ENCODE measurements around the gene PI4KA.
"Not testable (repeated sequence)": the region's sequence is repeated elsewhere in the genome, so short reads cannot be mapped to it uniquely, and the experiment has no call there.

The PI4KA gene

GRCh38 chr22:20738394-20739089 lies 120.1 kb downstream of the PI4KA start:
- H3K27ac Mint-ChIP-seq: no peak overlapping the region
- H3K36me3 Mint-ChIP-seq (ENCODE audit: low read depth): peaks cover 32% of the 10 kb centered on the region
- no peaks in the 10 kb centered on the region for H3K27me3 Mint-ChIP-seq (ENCODE audit: low read depth)
- H3K4me3 Mint-ChIP-seq: no peak overlapping the region
- no peaks in the 10 kb centered on the region for H3K9me3 Mint-ChIP-seq
- peaks cover 3% of the 10 kb centered on the region for H3K4me1 Mint-ChIP-seq (ENCODE audit: low read depth)
- no peak for DNase-seq (ENCODE audit: low spot score)

GRCh38 chr22:20736891-20737290 lies 121.7 kb downstream of the PI4KA start:
- not testable (repeated sequence) for H3K9me3 Mint-ChIP-seq; H3K4me3 Mint-ChIP-seq; H3K27ac Mint-ChIP-seq; H3K4me1 Mint-ChIP-seq (ENCODE audit: low read depth); DNase-seq (ENCODE audit: low spot score); H3K27me3 Mint-ChIP-seq (ENCODE audit: low read depth)
- H3K36me3 Mint-ChIP-seq (ENCODE audit: low read depth): peaks cover 24% of the 10 kb centered on the region

GRCh38 chr22:20735356-20736162 lies 123.1 kb downstream of the PI4KA start:
- H3K9me3 Mint-ChIP-seq; DNase-seq (ENCODE audit: low spot score); H3K27ac Mint-ChIP-seq; H3K4me1 Mint-ChIP-seq (ENCODE audit: low read depth); H3K27me3 Mint-ChIP-seq (ENCODE audit: low read depth); H3K4me3 Mint-ChIP-seq: not testable (repeated sequence)
- H3K36me3 Mint-ChIP-seq (ENCODE audit: low read depth): peaks cover 15% of the 10 kb centered on the region

- H3K27me3 Mint-ChIP-seq (ENCODE audit: low read depth); H3K4me1 Mint-ChIP-seq (ENCODE audit: low read depth); H3K9me3 Mint-ChIP-seq; H3K27ac Mint-ChIP-seq; H3K36me3 Mint-ChIP-seq (ENCODE audit: low read depth); DNase-seq (ENCODE audit: low spot score); H3K4me3 Mint-ChIP-seq: not testable (repeated sequence)
Observed at GRCh38 chr22:20732431-20732830, 126.2 kb downstream of the PI4KA start.

GRCh38 chr22:20729194-20729593 lies 129.4 kb downstream of the PI4KA start:
- H3K4me1 Mint-ChIP-seq (ENCODE audit: low read depth): no peaks in the 10 kb centered on the region
- no peaks in the 10 kb centered on the region for H3K27me3 Mint-ChIP-seq (ENCODE audit: low read depth)
- no peak overlapping the region for H3K27ac Mint-ChIP-seq
- H3K4me3 Mint-ChIP-seq: no peak overlapping the region
- no peak for DNase-seq (ENCODE audit: low spot score)
- no peaks in the 10 kb centered on the region for H3K9me3 Mint-ChIP-seq
- peaks cover 11% of the 10 kb centered on the region for H3K36me3 Mint-ChIP-seq (ENCODE audit: low read depth)

GRCh38 chr22:20728523-20729190 lies 130.0 kb downstream of the PI4KA start:
- H3K27me3 Mint-ChIP-seq (ENCODE audit: low read depth): no peaks in the 10 kb centered on the region
- no peaks in the 10 kb centered on the region for H3K4me1 Mint-ChIP-seq (ENCODE audit: low read depth)
- H3K4me3 Mint-ChIP-seq: no peak overlapping the region
- H3K27ac Mint-ChIP-seq: no peak overlapping the region
- H3K36me3 Mint-ChIP-seq (ENCODE audit: low read depth): peaks cover 11% of the 10 kb centered on the region
- DNase-seq (ENCODE audit: low spot score): no peak
- H3K9me3 Mint-ChIP-seq: no peaks in the 10 kb centered on the region

- Mint-ChIP-seq H3K27ac (no peak overlapping the region), H3K9me3 (no peaks in the 10 kb centered on the region), H3K4me1 (ENCODE audit: low read depth) (no peaks in the 10 kb centered on the region), H3K36me3 (ENCODE audit: low read depth) (peaks cover 11% of the 10 kb centered on the region), H3K4me3 (no peak overlapping the region), H3K27me3 (ENCODE audit: low read depth) (no peaks in the 10 kb centered on the region)
- no peak for DNase-seq (ENCODE audit: low spot score)
Observed at GRCh38 chr22:20727118-20728015, 131.2 kb downstream of the PI4KA start.

GRCh38 chr22:20725987-20726558 lies 132.5 kb downstream of the PI4KA start:
- no peaks in the 10 kb centered on the region for H3K4me1 Mint-ChIP-seq (ENCODE audit: low read depth)
- DNase-seq (ENCODE audit: low spot score): no peak
- no peaks in the 10 kb centered on the region for H3K27me3 Mint-ChIP-seq (ENCODE audit: low read depth)
- no peaks in the 10 kb centered on the region for H3K9me3 Mint-ChIP-seq
- no peak overlapping the region for H3K4me3 Mint-ChIP-seq
- peaks cover 14% of the 10 kb centered on the region for H3K36me3 Mint-ChIP-seq (ENCODE audit: low read depth)
- H3K27ac Mint-ChIP-seq: no peak overlapping the region

GRCh38 chr22:20724676-20725454 lies 133.7 kb downstream of the PI4KA start:
- H3K36me3 Mint-ChIP-seq (ENCODE audit: low read depth): peaks cover 14% of the 10 kb centered on the region
- H3K27me3 Mint-ChIP-seq (ENCODE audit: low read depth): no peaks in the 10 kb centered on the region
- no peak overlapping the region for H3K4me3 Mint-ChIP-seq
- H3K9me3 Mint-ChIP-seq: no peaks in the 10 kb centered on the region
- no peak overlapping the region for H3K27ac Mint-ChIP-seq
- H3K4me1 Mint-ChIP-seq (ENCODE audit: low read depth): no peaks in the 10 kb centered on the region
- no peak for DNase-seq (ENCODE audit: low spot score)

- no peak overlapping the region for H3K4me3 Mint-ChIP-seq
- DNase-seq (ENCODE audit: low spot score): no peak
- peaks cover 4% of the 10 kb centered on the region for H3K36me3 Mint-ChIP-seq (ENCODE audit: low read depth)
- H3K27ac Mint-ChIP-seq: no peak overlapping the region
- no peaks in the 10 kb centered on the region for H3K9me3 Mint-ChIP-seq
- H3K4me1 Mint-ChIP-seq (ENCODE audit: low read depth): no peaks in the 10 kb centered on the region
- no peaks in the 10 kb centered on the region for H3K27me3 Mint-ChIP-seq (ENCODE audit: low read depth)
Observed at GRCh38 chr22:20721409-20722218, 137.0 kb downstream of the PI4KA start.

- Mint-ChIP-seq H3K9me3 (no peaks in the 10 kb centered on the region), H3K27me3 (ENCODE audit: low read depth) (no peaks in the 10 kb centered on the region), H3K4me3 (no peak overlapping the region), H3K4me1 (ENCODE audit: low read depth) (no peaks in the 10 kb centered on the region), H3K36me3 (ENCODE audit: low read depth) (peaks cover 5% of the 10 kb centered on the region), H3K27ac (no peak overlapping the region)
- no peak for DNase-seq (ENCODE audit: low spot score)
Observed at GRCh38 chr22:20720692-20721408, 137.8 kb downstream of the PI4KA start.

GRCh38 chr22:20718727-20719126 lies 139.9 kb downstream of the PI4KA start:
- DNase-seq (ENCODE audit: low spot score); H3K27me3 Mint-ChIP-seq (ENCODE audit: low read depth); H3K36me3 Mint-ChIP-seq (ENCODE audit: low read depth); H3K9me3 Mint-ChIP-seq; H3K27ac Mint-ChIP-seq; H3K4me1 Mint-ChIP-seq (ENCODE audit: low read depth); H3K4me3 Mint-ChIP-seq: not testable (repeated sequence)
